HG02943 (cell line): Measurements from ENCODE around the gene IQCN.
"Not testable (repeated sequence)": the region's sequence is repeated elsewhere in the genome, so short reads cannot be mapped to it uniquely, and the experiment has no call there.

Experiments used
- ATAC-seq: cut with Tn5 transposase; IDR thresholded peaks from one replicate; pipeline ENCODE4 v1.9.1; 2021; ENCODE audit warnings: mild to moderate bottlenecking, low read depth, moderate library complexity; ENCODE audit not compliant: unreplicated experiment

Gene IQCN

DNA sequence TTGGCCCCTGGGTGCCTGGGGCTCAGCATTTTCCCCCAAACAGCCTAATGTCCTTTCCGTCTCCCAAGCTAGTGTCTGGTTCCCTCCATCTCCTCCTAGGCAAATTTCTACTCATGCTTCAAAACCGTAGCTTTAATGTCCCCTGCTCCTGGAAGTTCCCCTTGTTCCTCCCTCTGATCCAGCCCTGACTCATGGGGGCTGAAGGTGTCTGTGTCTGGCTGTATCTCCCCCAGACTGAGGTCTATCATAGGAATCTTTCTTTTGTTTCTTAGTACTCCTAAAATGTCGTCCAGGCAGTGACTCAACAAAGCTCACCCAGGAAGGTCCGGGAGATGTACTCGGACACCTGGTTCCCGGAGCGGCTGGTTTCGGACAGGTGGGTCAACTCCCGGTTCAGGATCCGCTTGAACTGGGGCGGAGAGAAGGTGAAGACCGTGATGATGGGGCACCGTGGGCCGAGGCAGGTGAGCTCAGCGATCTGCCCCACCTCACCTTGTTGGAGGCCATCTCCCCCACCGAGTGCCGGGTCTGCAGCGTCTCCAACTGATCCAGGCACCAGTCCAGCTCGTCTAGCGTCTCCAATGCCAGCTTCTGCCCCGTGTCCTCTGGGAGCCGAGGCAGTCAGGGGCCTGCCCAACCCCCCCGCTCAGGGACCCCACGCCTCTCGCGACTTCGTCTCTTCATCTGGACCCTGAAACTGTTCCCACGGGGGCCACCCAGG is 54.2 kb downstream of the IQCN start:
- ATAC-seq: no peak

DNA sequence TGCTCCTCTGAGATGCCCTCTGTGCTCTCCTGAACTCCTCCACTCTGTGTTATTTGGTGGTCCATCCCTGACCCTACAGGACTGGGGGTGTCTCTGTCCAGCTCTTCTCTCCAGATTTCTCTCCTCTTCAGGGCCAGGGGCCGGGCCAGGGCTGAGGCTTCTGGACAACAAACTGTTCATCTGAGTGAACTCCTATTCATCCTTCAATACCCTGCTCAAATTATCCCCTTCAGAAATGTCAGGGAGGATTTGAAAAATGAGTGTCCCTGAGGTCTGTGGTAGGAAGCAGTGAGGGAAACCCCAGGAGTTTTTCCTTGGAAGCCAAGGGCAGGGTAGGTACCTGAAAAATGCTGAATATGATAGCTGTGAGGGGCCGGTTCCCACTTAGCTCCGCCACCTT is 55.7 kb downstream of the IQCN start:
- no peak for ATAC-seq

DNA sequence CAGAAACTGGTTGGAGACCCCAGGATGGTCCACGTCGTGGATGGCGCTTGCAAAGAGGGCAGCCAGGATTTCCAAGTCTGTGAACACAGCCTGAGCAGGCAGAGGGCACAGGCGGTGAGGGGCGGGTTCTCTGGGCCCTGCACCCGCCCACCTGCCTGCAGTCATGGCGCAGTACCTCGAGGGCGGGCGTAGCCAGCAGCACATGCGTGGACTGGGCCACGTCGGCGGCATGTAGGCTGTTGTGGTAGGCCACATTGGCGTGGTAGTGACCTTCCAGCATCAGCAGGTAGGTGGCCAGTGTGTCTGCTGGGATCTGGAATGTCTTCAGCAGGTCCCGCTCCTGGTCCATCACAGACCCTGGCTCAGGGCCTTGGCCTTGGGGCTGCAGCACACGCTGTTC is 56.1 kb downstream of the IQCN start:
- no peak for ATAC-seq

DNA sequence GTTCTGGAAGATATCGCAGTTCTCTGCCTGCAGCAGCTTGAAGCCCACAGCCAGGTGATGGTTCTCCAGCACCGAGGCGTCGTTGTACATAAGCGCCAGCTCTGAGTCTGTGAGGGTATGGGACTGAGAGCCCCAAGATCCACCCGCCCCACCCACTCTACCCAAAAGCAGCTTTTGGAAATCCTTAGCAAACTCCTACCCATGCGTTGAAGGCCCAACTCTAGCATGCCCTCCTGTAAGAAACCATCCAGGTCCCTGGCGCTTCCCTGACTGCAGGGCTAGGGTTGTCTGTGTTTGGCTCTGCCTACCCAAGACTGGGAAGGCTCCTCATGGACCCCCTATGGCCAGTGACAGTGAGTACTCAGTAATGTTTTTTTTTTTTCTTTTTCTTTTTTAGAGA is 57.5 kb downstream of the IQCN start:
- no peak for ATAC-seq

DNA sequence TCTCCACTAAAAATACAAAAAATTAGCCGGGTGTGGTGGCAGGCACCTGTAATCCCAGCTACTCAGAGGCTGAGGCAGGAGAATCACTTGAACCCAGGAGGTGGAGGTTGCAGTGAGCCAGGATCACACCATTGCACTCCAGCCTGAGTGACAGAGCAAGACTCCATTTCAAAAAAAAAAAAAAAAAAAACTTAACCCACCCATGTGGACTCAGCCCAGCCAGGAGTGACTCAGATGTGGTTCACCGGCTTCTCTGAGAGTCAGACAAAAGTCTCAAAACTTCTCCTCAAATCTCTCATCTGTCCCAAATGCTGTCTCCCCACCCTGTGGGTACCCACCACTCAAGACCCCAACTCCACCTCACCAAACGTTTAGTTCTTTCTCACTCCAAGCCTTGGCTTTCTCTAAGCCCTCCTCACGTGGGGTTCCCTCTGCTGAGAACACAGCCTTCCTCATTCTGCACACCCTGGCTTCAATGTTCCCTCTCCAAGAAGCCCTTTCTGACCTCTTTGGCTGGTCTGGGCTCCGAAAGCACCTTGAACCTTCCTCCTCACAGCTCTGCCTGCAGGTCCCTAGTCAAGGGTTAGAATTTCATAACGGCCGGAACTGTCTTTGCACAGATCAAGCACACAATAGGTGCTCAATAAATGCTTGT is 59.3 kb downstream of the IQCN start:
- no peak for ATAC-seq

DNA sequence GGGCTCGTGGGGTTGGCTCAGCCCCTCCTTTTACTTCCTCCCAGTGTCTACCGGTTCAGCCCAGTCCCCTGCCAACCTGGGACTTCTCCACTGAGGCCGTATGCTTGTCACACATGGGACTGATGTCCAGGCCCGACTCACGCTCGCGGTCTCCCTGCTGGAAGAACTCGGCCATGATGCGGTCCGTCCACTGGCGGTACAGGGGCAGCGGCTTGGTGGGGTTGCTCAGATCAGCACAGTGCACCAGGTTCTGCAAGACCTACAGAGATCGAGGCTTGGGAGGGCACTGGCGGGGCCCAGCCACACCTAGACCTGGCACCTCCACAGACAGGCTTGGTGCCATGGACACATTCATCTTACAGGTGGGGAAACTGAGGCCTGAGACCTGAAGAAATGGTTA is 62.6 kb downstream of the IQCN start:
- no peak for ATAC-seq

DNA sequence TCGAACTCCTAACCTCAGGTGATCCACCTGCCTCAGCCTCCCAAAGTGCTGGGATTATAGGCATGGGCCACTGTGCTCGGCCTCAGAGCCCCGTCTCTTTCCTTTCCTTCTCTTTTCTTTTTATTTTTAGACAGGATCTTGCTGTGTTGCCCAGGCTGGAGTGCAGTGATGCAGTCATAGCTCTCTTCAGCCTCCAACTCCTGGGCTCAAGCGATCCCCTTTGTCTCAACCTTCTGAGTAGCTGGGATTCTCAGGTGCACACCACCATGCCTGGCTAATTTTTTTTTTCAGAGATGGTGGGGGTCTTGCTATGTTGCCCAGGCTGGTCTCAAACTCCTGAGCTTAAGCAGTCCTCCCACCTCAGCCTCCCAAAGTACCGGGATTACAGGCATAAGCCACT is 64.3 kb downstream of the IQCN start:
- not testable (repeated sequence) for ATAC-seq

DNA sequence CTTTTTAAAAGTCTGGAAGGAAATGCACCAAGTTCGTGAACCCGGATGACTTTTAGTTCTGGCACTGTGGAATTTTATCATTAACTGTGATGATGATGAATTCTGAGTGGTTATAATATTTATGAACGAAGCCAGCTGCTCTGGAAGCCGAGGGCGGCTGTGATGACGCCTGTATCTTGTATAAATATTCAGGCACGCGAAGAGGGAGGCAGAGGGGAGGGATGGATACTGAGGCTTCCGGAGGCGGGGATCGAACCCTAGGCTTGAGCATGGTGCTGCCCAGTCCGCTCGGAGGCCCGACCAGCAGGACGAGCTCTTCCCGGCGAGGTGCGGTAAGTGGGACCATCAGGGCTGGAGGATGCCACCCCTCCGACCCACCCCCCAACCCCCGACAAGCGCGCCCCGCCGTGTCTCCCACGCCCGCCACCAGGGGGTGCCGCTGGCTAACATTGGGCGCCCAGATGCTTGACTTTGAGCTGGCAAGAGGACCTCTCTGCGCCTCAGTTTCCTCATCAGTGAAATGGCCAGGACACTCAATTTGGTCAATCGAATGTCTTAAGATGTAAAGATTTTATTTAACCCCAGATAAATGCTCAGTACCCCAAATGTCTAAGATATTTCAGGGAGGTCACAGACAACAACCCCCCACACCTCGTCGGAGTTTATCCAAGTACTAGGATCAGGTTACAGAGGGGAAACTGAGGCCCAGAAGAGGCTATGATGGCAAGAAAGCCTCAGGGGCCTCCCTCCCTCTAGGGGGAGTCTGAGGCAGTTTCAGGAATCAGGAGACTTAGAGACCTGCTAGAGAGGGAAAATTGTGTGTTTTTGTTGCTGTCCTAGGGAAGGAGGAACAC is 65.9 kb downstream of the IQCN start:
- no peak for ATAC-seq
